GM21825 (cell line): ENCODE data around the gene ALOXE3.

ENCODE experiments used
- ATAC-seq: cut with Tn5 transposase; IDR thresholded peaks from one replicate; pipeline ENCODE4 v1.9.1; 2021; ENCODE audit warnings: mild to moderate bottlenecking, moderate library complexity; ENCODE audit not compliant: unreplicated experiment

Gene ALOXE3

DNA sequence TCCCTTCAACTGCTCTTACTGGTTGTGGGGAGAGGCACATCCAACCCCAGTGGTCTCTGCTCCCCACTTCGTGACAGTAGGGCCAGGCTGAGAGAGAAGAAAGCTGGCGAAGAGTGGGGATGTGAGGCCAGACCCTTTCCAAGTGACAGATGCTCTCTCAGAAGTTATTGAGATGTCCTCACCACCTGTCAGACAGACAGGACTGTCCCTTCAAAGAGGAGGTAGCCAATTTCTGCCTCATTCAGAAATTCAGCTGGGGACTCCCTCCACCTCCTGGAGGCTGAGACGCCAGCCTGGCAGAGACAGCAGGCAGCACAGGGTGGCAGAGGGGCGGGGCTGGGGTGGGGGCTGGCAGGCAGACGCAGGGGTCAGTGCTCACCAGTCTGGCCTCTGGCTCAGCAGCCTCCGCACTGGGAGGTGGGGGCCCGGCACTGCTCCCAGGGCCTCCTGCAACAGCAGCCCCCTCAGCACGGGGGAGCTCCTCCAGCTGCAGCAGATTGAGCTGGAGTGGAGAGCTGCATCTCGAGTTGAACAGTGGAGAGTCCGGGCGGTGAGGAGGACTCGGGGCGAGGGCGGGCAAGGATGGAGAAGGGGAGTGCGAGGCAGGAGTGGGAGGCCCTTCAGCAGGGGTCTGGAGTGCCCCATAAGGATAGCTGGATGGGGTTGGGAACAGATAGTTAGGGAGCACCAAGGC is 24.7 kb upstream of the ALOXE3 start:
- no peak for ATAC-seq

DNA sequence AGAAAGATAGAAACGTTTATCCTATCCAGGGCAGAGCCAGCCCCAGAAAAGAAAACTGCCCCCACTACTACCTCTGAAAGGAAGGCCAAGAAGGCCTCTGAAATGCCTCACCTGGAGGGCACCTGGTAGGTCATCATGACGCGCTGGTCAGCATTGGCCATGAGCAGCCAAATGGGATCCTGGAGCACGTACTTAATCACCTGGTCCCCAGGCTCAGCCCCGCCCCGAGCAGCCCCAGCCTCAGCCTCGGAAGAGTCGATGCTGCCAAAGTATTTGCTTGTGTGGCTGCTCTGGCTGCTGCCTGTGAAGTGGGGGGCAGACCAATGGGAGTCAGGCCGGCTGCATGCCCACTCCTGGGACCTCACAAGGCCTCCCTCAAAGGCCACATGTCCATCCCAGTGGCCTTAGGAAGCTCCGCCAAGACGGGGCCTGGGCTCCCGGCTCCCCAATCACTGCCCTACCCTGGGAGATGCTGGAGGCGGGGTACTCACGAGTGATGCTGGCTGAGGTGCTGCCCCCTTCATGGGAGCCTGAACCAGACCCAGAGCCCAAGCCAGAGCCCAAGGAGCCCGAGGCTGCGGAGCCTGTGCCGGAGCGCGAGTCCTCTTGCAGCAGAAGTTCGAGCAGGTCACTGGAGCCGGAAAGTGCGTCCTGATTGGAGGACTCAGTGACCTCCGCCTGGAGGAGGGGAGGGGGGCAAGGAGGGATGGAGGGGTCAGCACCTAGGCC is 24.0 kb upstream of the ALOXE3 start:
- no peak for ATAC-seq

DNA sequence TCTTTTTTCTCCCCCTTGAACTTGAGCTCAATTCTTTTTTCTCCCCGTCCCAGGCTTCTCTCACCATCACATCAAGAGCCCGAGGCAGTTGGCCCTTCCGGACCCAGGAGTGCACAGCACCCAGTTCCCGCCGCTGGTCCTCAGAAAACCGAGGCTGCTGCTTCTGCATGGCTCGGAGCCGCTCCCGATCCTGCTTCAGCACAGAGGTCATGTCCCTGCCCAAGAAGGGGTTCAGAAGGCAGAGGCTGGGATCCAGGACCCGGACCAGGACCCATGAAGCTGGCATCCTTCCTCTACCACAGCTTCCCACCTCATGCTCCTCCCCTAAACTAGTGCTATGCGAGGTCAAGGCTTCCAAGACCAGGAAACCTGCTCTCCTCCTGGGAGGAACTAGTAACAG is 23.4 kb upstream of the ALOXE3 start:
- ATAC-seq, result no peak

DNA sequence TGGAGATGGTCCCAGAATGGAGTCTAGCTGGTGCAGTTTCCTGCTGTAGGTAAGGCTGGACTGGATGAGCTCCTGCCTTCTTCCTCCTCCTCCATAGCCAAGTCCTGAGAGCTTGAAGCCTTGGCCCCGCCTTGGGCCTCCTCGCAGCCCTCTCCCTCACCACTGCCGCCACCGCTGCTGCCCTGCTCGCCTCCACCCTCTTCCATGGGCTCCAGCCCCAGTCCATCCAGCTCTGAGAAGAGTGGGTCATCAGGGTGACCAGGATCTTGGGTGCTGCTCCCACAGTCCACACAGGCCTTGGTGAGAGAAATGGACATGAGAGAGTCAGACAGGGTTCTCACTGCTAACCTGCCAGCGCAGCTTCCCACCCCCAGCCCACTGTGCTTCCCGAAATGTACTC is 22.7 kb upstream of the ALOXE3 start:
- no peak for ATAC-seq

DNA sequence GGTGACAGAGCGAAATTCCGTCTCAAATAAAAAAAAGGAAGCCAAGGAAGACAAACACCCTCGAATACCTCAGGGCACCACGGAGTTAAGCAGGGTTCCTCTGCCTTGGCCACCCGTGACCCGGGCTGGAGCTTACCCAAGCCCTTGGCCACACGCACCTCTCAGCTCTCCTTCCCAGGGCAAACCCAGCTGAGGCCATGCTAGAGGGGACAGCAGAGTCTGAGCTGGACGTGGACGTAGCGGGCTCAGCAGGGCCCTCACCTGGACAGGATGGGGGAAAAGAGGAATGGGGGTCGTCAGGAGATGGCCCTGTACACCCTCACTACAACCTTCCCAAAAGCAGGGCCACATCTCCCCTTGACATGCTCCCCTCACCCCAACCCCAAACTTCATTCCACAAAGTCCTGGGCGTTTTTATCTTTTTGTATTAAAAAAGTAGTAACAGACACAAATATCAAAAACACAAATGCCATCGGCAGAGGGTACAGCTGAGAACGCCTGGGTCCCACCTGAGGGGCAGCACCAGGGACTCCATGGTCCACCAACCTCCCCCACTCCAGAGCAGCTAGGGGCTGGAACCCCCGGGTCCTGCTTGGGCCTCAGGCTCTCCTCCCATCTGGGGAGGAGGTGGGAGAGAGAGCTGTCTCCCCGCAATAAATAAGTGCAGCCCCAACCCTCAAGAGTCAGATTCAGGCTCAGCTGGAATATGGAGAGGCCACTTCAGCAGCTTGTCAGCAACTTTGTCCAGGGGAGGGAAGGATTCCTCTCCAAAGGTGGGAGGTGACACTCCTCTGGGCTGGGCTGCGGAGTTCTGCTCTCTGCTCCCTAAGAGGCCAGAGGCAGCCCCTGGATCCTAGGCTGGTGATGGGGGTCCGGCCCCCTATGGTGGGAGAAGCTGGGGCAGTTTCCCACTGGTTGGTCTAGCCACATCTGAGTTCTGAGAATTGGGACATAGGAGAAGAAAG is 22.0 kb upstream of the ALOXE3 start:
- no peak for ATAC-seq

DNA sequence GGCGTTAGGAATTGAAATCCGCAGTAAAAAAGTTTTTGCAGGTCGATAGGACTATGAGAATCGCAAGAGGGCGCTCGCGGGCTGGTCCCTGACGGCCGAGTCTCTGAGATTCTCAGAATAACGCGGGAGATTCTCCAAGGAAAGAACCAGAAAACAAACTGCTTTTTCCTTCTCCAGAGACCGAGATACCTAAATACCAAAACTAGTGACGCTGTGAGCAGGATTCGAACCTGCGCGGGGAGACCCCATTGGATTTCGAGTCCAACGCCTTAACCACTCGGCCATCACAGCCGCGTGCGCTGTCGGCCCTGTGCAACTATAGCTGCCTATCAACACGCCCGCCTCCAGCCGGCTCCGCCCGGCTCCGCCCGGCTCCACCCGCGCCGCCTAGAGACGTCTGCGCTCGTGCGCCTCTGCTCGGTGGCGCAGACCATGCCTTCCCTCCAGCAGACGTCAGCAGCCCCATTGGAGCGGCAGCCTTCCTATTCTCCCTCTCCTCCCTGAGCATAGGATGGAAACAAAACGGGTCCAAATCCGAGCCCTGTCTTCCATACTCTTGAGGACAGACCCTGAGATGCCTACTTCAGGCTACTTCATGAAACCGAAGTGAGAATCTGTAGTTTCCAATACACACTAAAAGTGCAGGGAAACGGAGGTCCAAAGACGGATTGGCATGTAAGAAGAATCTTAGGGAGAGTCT is 20.5 kb upstream of the ALOXE3 start:
- ATAC-seq, result peak; percentile 73

DNA sequence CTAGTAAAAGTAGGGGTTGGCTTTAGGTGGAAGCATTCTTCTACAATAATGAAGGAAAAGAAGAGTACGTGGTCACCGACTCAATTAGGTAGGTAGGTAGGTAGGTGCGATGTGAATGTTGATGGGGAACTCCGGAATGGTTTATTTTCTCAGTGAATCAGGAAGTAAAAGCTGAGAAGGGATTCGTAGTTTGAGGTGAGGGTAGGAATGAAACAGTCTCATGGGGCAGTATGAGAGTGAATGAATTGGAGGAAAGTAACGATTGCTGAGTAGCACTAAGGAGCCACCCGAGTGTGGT is 20.0 kb upstream of the ALOXE3 start:
- ATAC-seq, result no peak

DNA sequence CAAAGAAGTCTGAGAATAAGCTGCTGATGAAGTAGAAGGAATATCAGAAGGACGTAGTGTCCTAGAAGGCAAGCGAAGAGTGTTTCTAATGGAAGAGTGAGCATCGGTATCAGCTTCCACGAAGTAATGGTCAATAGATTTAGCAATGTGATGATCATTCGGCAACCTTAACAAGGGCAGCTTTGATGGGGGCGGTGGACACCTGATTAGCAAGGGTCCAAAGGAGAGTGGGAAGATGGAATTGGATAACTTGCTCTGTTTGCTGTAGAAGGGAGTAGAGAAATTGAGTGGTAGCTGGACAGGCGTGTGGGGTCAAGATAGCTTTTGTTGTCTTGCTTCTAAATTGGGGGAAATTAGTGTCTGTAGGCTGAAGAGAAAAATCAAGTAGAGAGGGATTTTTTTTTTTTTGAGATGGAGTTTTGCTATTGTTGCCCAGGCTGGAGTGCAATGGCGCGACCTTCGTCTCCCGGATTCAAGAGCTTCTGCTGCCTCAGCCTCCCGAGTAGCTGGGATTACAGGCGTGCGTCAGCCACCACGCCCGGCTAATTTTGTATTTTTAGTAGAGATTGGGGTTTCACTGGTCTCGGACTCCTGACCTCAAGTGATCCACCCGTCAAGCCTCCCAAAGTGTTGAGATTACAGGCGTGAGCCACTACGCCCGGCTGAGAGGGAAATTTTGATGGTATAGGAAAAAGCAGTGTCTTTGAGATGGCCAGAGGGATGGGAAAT is 19.5 kb upstream of the ALOXE3 start:
- no peak for ATAC-seq

DNA sequence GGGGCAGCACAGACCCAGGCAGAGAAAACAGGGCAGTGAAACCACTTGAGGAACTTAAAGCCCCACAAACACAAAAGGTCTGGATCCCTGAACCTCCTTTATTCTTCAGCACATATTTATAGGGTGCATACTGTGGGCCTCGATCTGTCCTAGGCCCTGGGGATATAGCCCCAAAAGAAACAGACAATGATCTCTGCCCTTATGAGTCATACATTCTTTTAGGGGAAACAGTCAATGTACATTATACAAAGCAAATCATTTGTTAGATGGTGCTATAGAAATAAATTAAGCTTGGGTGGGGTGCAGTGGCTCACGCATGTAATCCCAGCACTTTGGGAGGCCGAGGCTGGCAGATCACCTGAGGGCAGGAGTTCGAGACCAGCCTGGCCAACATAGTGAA is 15.6 kb upstream of the ALOXE3 start:
- no peak for ATAC-seq

DNA sequence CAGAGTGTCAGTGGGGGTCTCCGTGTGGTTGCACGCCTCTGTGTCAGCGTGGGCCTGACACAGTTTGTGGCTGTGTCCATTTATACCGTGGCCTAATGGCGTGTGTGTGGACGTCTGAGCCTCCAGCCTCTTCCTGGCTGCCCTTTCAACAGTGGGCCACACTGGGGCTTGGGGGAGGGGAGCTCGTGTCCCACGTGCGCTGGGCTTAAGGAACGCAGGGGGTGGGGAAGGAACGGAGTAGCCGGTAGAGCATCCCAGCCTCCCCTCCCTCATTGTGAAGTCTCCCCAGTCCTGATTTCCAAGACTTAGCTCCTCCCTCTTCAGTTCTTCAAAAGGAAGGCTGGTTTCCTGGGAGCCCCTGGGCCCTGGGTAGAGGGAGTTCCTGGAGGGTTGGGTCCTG is 15.1 kb upstream of the ALOXE3 start:
- ATAC-seq, result no peak

DNA sequence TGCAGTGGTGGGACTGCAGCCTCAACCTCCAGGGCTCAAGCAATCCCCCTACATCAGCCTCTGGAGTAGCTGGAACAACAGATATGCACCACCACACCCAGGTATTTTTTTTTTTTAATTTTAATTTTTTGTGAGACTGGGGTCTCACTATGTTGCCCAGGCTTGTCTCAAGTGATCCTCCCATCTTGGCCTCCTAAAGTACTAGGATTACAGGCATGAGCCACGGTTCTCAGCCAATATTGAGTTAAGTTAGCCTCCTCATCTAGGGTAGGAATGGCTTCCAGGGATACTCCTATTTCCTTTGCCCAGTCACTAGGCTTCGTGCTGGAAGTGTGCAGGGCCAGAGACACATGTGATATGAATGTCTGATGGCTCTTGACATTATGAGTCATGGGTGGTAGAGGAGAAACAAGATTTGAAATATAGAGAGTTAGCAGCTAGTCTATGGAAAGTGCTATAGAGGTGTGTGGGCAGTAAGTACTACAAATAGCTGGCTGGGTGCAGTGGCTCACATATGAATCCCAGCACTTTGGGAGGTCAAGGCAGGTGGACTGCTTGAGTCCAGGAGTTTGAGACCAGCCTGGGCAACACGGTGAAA is 13.6 kb upstream of the ALOXE3 start:
- no peak for ATAC-seq

DNA sequence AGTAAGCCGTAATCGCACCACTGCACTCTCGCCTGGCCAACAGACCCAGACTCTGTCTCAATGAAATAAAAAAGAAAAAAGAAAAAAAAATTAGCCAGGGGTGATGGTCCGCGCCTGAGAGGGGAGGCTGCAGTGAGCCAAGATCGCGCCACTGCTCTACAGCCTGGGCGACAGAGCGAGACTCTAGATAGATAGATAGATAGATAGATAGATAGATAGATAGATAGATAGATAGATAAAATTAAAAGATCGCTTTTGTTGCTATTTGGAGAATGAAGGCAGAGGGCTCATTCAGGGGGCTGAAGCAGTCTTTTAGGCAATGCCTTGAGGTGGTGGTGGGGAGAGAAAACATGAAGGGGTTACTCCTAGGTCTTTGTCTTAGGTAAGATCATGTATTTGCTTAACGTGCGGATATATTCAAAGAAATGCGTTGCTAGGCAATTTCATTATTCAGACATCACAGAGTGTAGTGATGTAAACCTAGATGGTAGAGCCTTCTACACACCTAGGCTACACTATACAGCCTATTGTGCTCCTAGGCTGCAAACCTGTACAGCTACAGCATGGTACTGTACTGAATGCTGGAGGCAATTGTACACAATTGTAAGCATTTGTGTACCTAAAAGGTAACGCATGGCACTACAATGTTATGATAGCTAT is 9.9 kb upstream of the ALOXE3 start:
- no peak for ATAC-seq

DNA sequence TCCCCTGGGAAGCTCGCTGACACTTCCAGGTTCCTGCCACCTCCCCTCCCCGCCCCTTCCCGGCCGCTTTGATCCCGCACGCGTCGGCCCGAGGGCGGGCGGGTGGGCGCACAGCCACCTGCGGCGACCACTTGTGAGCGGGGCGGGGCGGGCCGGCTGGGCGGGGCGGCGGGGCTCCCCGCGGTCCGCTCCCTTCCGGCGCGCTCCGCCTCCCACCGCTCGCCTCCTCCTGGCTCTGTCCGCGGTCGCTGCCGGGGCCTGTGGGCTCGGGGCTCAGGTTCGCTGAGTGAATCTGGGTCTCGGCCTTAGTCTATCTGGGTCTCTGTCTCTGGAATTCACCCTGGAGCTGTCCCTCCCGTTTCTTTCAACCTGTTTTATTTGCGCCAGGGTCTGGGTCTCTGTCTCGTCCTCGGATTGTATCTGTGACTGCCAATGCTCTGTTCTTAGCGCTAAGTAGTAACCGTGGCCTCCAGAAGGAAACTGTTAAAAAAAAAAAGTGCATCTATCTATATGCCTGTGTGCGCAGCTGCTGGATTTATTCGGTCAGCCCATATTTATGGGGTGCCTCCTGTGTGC is 8.3 kb upstream of the ALOXE3 start:
- ATAC-seq, result no peak

DNA sequence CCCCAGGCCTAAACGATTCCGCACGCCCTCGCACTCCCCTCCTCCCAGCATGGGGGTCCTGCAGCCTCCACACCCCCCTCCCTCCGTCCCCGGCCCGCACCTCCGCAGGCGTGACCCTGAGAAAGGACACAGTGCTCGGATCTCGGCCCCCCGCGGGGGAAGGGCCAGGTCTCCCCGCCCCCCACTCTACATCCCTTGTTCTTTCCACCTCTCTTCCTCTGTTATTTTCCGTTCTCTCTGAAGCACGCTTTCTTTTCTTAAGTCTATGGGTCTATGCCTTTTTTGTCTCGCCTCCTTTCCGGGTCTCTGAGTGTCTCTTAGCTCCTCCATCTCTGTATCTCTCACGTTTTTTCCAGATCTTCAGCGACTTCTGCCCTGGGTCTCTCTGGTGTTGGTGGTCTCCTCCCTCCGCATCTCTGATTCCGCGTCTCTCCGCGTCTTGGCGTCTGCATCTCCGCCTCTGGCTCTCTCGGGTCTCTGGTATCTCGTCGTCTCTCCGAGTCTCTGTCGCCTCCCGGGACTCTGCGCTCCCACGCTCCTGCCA is 7.7 kb upstream of the ALOXE3 start:
- no peak for ATAC-seq

DNA sequence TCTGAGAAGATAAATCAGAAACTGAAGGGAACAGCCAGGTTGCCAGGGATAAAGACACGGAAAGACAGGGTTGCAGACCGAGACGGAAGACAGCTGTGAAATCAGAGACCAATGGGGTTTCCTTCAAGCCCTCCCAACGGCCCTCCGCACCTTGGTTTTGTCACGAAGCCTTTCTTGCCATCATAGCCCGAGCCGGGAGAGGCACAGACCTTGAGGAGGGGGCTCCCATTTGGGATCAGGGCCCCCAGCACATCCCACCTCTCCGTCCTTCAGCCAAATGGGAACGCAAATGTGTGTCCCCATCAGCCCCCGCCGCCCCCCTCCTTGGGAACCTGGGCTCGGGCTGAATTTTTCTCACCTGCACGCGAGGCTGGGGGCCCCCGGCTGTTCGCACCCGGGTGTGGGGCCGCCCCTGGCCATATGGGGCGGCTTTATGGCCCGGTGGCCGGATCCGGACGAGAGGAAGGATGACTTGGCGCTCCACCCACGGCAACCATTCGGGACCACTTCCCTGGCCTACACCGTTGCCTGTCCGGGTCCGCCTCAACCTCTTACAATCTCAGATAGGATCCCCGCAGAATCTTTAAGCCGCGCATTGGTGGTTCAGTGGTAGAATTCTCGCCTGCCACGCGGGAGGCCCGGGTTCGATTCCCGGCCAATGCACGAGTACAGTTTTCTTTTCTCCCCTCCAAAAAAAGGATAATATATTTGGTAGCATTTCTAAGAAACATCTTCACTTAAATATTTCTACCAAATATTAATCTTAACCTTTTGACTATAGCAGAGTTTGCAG is 7.0 kb upstream of the ALOXE3 start:
- ATAC-seq, result no peak

DNA sequence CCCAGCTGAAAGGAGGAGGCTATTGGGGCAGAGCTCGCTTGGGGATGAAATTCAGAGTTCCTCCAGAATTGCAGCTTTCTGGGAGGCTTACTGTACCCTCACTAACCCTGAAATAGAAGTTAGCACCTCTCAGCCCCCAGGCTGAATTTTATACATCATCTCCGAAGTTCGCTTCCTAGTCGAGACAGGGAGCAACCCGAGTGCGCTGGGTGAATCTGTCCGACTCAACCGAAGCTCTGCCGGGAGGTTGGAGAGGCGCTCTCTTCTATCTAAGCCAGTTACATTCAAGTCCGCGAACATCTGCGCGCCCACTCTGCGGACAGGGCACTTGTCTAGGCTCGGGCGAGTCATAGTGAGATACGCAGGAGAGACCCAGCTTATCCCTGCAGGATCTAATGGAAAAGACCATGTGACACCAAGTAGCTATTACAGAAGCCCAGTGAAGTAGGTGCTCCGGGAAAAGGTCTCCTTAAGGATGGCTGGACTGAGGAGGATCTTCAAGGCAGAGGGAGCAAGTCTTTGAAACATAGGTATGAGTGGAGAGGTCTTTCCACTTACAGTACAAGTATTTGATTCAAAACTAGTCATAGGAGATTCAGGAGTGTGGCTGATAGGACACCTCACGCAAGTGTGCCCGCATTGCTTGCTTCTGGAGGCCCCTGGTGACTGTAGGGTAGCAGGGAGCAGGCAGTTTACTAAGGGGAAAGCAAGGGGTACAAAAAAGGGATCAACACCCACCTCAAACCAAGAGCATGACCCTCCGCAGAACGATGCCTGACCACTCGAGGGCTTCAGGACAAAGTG is 6.2 kb upstream of the ALOXE3 start:
- no peak for ATAC-seq

DNA sequence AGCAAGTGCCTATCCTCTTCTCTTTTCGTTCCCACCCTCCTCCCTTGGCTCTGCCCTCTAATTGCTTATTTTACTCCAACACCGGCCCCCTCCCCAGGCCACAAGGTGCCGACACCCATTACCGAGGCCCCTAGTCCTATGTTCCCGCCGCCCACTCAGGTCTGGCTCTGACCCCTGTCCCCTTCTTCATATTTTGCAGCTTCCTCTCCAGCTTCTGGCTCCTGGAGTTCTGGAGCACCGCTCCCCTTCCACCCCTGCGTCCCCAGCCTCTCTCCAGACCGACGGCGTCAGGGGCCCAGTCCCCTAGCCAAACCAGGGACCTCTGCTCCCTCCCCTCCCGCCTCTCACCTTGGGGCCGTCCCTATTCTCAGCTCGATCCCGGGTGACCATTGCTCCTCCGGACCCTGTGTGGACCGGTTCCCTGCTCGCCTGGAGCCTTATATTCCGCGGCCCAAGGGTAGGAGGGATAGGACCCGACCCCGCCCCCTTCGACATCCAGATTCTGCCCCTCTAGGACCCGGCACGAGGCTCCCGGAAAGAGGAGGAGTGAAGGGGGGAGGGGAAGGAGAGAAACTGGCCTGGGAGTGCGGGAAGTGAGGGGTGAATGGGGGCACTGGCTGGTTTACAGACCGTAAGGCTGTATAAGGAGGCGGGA is 5.5 kb upstream of the ALOXE3 start, which contains the start of gene HES7:
Gene HES7, minus strand, starts transcription at position 412 of the 655 bp plus-strand sequence. Its CDS starts 22 bp downstream, at position 390.
- ATAC-seq, result no peak
